Astrocyte of the spinal cord (primary cell): ENCODE measurements around the gene PIK3CA.

ENCODE experiments used
- DNase-seq: peaks from one replicate; pipeline ENCODE4 v3.0.0; 2011; ENCODE audit warnings: low read depth, low spot score
- H3K4me3 ChIP-seq: 2 replicates; pipeline ENCODE4 v1.5.1; 2011; ENCODE audit warnings: low read depth, mild to moderate bottlenecking, low read length, moderate library complexity
- CTCF ChIP-seq: IDR thresholded peaks from 2 replicates; pipeline ENCODE4 v1.5.1; 2012; ENCODE audit warnings: low read depth, mild to moderate bottlenecking, low read length, inconsistent platforms
- in situ Hi-C: cut with HindIII; loops from 2 replicates; pipeline ENCODE4 v1.10.0; 2017; ENCODE audit warnings: low sequenced_read_pairs

The PIK3CA gene

GRCh38 chr3:179184826-179185225 lies 36.7 kb downstream of the PIK3CA start:
- DNase-seq: no peak
- in situ Hi-C loops: no loop called here
- TF ChIP-seq CTCF: no peak

GRCh38 chr3:179186426-179186825 lies 38.3 kb downstream of the PIK3CA start:
- no peak for DNase-seq
- H3K4me3 ChIP-seq: no peak overlapping the region
- TF ChIP-seq CTCF: no peak
- in situ Hi-C loops: no loop called here

More at GRCh38 chr3:179184826-179185225, 36.7 kb downstream of the PIK3CA start:
- H3K4me3 ChIP-seq: no peak overlapping the region

GRCh38 chr3:179189759-179190158 lies 41.6 kb downstream of the PIK3CA start:
- H3K4me3 ChIP-seq: no peak overlapping the region
- DNase-seq: peak; percentile 79
- in situ Hi-C loops: no loop called here
- TF ChIP-seq CTCF: no peak

GRCh38 chr3:179190581-179190980 lies 42.4 kb downstream of the PIK3CA start:
- in situ Hi-C loops: no loop called here
- DNase-seq: no peak
- TF ChIP-seq CTCF: no peak
- H3K4me3 ChIP-seq: no peak overlapping the region

GRCh38 chr3:179192542-179192941 lies 44.4 kb downstream of the PIK3CA start:
- in situ Hi-C loops: no loop called here
- DNase-seq: no peak
- no peak overlapping the region for H3K4me3 ChIP-seq
- TF ChIP-seq CTCF: no peak

GRCh38 chr3:179194931-179195330 lies 46.8 kb downstream of the PIK3CA start:
- H3K4me3 ChIP-seq: no peak overlapping the region
- in situ Hi-C loops: no loop called here
- DNase-seq: no peak

More at GRCh38 chr3:179194931-179195330, 46.8 kb downstream of the PIK3CA start:
- TF ChIP-seq CTCF: no peak
